ENCODE data around the gene TOMM20L.
"Not testable (repeated sequence)": the region's sequence is repeated elsewhere in the genome, so short reads cannot be mapped to it uniquely, and the experiment has no call there.

Gene TOMM20L

GRCh38 chr14:58398495-58398894 is 2.8 kb downstream of the TOMM20L start:
- TF ChIP-seq, protein P1, sequence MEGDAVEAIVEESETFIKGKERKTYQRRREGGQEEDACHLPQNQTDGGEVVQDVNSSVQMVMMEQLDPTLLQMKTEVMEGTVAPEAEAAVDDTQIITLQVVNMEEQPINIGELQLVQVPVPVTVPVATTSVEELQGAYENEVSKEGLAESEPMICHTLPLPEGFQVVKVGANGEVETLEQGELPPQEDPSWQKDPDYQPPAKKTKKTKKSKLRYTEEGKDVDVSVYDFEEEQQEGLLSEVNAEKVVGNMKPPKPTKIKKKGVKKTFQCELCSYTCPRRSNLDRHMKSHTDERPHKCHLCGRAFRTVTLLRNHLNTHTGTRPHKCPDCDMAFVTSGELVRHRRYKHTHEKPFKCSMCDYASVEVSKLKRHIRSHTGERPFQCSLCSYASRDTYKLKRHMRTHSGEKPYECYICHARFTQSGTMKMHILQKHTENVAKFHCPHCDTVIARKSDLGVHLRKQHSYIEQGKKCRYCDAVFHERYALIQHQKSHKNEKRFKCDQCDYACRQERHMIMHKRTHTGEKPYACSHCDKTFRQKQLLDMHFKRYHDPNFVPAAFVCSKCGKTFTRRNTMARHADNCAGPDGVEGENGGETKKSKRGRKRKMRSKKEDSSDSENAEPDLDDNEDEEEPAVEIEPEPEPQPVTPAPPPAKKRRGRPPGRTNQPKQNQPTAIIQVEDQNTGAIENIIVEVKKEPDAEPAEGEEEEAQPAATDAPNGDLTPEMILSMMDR (conservative IDR thresholded peaks at IDR 0.05; ENCODE audit: low read length), result no peak
- no peak overlapping the region for H3K4me3 ChIP-seq (ENCODE audit: low read length)
- no peak for DNase-seq (ENCODE audit: low read depth)

DNA sequence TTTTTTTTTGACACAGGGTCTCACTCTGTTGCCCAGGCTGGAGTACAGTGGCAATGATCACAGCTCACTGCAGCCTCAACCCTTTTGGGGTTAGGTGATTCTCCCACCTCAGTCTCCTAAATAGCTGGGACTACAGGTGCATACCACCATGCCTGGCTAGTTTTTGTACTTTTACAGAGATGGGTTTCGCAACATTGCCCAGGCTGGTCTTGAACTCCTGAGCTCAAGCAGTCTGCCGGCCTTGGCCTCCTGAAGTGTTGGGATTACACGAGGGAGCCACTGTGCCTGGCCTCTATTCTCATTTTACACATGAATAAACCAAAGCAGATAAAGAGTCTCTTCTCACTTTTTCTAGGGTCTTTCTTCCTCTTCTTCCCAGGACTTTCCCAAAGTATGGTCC is 3.2 kb downstream of the TOMM20L start:
- no peak overlapping the region for H3K4me3 ChIP-seq (ENCODE audit: low read length)
- TF ChIP-seq, protein P1 (conservative IDR thresholded peaks at IDR 0.05; ENCODE audit: low read length), result no peak
- DNase-seq (ENCODE audit: low read depth), result no peak

GRCh38 chr14:58401587-58401986 is 5.9 kb downstream of the TOMM20L start:
- no peak for DNase-seq (ENCODE audit: low read depth)
- TF ChIP-seq, protein P1 (conservative IDR thresholded peaks at IDR 0.05; ENCODE audit: low read length), result no peak
- H3K4me3 ChIP-seq (ENCODE audit: low read length), result no peak overlapping the region

DNA sequence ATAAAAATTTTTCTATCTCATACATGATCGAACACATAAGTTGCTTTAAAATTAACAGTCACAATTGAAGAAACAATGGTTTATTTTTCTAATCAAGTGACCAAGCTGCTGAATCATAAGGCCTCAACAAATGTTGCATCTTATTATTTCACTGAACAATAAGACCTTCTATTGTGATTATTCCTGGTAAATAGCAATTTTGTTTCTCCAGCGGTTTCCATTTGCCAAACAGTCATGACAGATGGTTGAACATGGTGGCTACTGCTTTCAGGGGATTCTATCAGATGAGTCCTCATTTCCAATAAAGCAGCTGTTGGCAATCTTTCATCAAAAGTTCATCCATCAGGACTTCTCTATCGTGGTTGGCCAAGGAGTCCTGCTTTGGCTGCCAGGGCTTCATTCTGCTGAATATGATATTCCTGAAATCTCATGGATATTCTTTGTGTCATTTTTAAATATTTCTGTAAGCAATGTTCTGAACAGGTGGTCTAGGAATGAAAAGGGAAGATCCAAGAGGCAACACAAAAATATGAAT is 13.0 kb downstream of the TOMM20L start:
- TF ChIP-seq, protein P1 (conservative IDR thresholded peaks at IDR 0.05; ENCODE audit: low read length), result no peak
- DNase-seq (ENCODE audit: low read depth), result no peak
- no peak overlapping the region for H3K4me3 ChIP-seq (ENCODE audit: low read length)

DNA sequence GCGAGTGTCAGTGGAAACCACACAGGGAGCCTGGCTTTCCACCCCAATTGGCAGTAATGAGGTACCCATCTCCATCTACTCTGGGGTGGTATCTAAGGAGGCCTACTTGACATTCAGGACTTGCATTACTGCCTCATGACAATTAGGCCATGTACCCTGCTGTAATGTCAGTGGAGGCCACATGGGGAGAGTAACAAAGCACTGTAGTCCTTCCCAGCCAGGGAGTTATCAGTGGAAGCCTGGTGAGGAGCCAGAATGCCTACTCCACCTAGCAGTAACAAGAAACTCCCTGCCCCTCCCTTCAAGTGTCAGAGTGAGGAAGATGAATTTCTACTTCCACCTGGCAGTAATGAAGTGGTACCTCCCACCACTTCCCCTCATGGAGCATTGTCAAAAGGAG is 19.1 kb downstream of the TOMM20L start:
- TF ChIP-seq, protein P1 (conservative IDR thresholded peaks at IDR 0.05; ENCODE audit: low read length), result no peak

GRCh38 chr14:58415636-58416547 is 20.2 kb downstream of the TOMM20L start:
- no peak for DNase-seq (ENCODE audit: low read depth)
- no peak overlapping the region for H3K4me3 ChIP-seq (ENCODE audit: low read length)
- TF ChIP-seq, protein P1 (conservative IDR thresholded peaks at IDR 0.05; ENCODE audit: low read length), result no peak

More for the DNA sequence above, 19.1 kb downstream of the TOMM20L start:
- H3K4me3 ChIP-seq (ENCODE audit: low read length), result no peak overlapping the region
- DNase-seq (ENCODE audit: low read depth), result no peak

GRCh38 chr14:58416934-58417333 is 21.2 kb downstream of the TOMM20L start:
- not testable (repeated sequence) for H3K4me3 ChIP-seq (ENCODE audit: low read length); DNase-seq (ENCODE audit: low read depth)
